Measurements from ENCODE around the gene ARL5C.

Gene ARL5C

DNA sequence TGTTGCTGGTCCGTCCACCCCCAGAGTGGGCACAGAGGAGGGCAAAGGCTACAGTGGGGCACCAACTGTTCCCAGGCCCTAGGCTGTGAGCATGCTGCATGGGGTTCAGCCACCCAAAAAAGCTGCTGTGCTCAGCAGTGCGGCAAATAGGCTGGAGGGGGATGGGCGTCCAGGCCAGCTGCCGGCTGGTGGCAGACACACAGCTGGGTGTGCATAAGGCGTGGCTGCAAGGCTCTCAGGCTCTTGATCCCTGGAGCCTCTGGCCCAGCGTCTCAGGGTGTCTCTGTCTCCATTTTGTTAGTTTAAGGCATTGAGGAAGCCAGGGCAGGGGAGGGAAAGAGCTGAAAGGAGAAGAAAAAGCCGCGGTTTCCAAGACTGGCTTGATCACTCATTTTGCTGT is 42.9 kb upstream of the ARL5C start:
- no peak for DNase-seq (ENCODE audit: low read depth)
- no peak overlapping the region for H3K4me3 ChIP-seq (ENCODE audit: low read length)
- TF ChIP-seq, protein P1, sequence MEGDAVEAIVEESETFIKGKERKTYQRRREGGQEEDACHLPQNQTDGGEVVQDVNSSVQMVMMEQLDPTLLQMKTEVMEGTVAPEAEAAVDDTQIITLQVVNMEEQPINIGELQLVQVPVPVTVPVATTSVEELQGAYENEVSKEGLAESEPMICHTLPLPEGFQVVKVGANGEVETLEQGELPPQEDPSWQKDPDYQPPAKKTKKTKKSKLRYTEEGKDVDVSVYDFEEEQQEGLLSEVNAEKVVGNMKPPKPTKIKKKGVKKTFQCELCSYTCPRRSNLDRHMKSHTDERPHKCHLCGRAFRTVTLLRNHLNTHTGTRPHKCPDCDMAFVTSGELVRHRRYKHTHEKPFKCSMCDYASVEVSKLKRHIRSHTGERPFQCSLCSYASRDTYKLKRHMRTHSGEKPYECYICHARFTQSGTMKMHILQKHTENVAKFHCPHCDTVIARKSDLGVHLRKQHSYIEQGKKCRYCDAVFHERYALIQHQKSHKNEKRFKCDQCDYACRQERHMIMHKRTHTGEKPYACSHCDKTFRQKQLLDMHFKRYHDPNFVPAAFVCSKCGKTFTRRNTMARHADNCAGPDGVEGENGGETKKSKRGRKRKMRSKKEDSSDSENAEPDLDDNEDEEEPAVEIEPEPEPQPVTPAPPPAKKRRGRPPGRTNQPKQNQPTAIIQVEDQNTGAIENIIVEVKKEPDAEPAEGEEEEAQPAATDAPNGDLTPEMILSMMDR (IDR thresholded peaks at IDR 0.05; ENCODE audit: insufficient read depth, low read depth, low read length, missing control alignments), result no peak

DNA sequence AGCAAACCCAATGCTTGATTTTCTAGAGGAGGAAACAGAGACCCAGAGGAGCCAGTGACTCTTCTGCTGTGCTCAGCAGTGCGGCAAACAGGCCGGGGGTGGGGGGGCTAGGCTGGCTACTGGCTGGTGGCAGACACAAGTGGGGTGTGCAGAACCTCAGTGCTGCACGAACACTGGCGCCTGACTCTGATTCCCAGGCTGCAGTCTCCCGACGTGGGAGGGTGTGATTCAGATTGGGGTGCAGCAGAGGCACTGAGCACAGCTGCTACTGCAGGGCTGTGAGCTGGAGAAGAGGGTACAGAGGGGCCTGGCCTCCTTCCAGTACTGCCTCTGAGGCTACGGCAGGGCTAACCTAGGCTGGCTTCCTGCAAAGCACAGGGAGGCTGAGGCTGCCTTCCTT is 42.2 kb upstream of the ARL5C start:
- no peak for DNase-seq (ENCODE audit: low read depth)
- TF ChIP-seq, protein P1 (IDR thresholded peaks at IDR 0.05; ENCODE audit: insufficient read depth, low read depth, low read length, missing control alignments), result no peak
- no peak overlapping the region for H3K4me3 ChIP-seq (ENCODE audit: low read length)

DNA sequence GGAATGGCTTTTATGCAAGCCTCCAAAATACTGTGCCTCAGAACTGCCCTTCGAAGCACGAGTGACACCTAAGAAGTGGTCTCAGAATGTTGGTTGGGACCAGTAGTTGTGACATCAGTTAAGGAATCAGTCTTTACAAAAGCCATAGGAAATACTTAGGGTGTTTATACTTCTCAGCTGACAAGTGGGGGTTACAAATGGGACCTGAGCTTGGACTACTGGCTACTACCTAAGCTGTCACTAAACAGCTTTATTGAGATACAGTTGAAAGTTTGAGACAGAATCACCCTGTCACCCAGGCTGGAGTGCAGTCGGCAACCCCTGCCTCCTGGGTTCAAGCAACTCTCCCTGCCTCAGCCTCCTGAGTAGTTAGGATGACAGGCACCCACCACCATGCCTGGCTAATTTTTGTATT is 39.2 kb upstream of the ARL5C start:
- TF ChIP-seq, protein P1 (IDR thresholded peaks at IDR 0.05; ENCODE audit: insufficient read depth, low read depth, low read length, missing control alignments), result no peak
- no peak overlapping the region for H3K4me3 ChIP-seq (ENCODE audit: low read length)
- DNase-seq (ENCODE audit: low read depth), result no peak

DNA sequence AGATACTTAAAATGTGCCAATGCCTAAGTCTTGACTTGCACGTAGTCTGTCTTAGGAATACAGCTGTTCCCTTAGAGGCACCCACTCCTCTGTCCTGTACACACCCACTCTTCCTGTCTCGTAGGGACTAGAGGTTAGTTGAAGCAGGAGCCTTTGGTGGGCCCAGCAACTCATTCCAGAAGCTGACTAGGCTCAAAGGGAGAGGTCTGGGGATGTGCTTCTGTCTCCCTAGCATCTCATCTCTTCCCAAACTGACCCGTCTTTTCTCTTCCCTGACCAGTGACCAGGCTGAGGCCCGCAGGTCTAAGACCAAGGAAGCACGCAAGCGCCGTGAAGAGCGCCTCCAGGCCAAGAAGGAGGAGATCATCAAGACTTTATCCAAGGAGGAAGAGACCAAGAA is 38.3 kb upstream of the ARL5C start:
- H3K4me3 ChIP-seq (ENCODE audit: low read length), result no peak overlapping the region
- DNase-seq (ENCODE audit: low read depth), result no peak
- TF ChIP-seq, protein P1 (IDR thresholded peaks at IDR 0.05; ENCODE audit: insufficient read depth, low read depth, low read length, missing control alignments), result no peak

DNA sequence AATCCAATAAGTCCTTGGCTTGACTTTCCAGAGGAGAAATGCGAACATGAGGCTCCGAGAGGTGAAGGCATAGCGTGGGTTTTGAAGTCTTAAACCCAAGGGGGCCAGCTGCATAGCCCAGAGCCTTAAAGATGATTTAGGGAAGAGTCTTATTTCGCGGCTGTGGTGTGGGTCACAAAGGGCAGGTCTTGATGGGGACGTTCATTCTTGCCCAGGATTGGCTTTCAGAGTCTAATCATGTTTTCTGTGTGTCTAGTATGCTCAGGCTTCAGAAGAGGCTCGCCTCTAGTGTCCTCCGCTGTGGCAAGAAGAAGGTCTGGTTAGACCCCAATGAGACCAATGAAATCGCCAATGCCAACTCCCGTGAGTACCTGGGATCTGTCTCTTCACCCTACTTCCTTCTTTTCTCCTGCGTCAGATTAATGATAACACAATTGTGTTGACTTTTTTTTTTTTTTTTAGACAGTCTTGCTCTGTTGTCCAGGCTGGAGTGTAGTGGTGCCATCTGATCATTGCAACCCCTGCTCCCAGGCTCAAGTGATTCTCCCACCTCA is 35.1 kb upstream of the ARL5C start:
- TF ChIP-seq, protein P1 (IDR thresholded peaks at IDR 0.05; ENCODE audit: insufficient read depth, low read depth, low read length, missing control alignments), result no peak
- H3K4me3 ChIP-seq (ENCODE audit: low read length), result peak overlapping the region; percentile 99
- DNase-seq (ENCODE audit: low read depth), result no peak

DNA sequence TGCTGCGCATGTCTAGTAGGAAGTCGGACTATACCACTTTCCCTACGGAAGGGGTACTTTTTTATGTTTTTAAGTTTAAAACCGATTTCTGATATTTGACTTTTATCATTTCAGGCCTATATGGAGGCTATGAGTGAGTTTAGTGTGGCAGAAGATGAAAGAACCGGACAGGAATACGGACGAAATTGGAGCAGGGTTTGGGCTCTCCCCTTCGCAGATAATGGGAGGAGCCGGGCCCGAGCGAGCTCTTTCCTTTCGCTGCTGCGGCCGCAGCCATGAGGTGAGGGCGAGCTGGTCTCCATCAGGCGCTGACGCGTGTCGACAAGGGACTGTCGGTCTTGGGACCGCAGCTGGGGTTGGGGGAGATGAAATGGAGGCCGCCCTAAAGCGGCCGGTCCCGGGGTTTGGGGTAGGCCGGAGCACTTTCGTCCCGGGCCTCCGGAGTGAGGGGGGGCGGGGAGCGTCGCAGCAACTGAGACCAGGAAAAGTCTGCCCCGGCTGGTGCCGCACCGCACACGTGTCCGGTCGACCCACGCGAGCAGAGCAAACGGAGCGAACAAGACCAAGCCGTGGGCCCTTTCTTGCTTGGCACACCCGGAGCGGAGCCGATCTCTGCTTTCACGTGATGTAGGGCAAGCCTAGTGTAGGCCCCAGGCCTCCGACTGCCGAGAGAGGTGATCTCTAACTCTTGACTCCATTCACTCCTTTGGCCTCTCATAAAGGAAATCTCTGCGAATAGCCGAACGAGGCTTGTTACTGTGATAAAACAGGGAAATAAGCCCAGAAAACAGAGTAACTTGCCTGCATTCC is 34.3 kb upstream of the ARL5C start, which contains the start of gene RPL19:
RPL19 (plus strand) TSS at position 214 of the 810 bp plus-strand sequence; CDS start at position 276, 62 bp downstream.
- DNase-seq (ENCODE audit: low read depth), result peak; percentile 33
- TF ChIP-seq, protein P1 (IDR thresholded peaks at IDR 0.05; ENCODE audit: insufficient read depth, low read depth, low read length, missing control alignments), result no peak
- H3K4me3 ChIP-seq (ENCODE audit: low read length), result peak within 1 kb of the TSS; percentile 99

DNA sequence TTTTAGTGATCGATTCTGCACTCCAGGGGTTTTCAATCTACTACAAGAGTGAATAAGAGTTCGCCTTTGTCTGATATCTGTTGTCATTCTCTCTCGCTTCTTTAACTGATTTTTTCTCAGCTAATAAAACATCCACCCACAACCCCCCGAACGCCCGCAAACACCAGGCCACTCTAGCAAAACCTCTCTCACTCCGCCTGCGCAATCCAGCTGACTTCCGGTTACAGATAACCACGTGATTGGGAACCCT is 33.8 kb upstream of the ARL5C start:
- DNase-seq (ENCODE audit: low read depth), result peak; percentile 94
- peak overlapping the region; percentile 99 for H3K4me3 ChIP-seq (ENCODE audit: low read length)
- TF ChIP-seq, protein P1 (IDR thresholded peaks at IDR 0.05; ENCODE audit: insufficient read depth, low read depth, low read length, missing control alignments), result no peak
